ENCODE measurements around the gene ERMN.

- TF ChIP-seq, protein P1, sequence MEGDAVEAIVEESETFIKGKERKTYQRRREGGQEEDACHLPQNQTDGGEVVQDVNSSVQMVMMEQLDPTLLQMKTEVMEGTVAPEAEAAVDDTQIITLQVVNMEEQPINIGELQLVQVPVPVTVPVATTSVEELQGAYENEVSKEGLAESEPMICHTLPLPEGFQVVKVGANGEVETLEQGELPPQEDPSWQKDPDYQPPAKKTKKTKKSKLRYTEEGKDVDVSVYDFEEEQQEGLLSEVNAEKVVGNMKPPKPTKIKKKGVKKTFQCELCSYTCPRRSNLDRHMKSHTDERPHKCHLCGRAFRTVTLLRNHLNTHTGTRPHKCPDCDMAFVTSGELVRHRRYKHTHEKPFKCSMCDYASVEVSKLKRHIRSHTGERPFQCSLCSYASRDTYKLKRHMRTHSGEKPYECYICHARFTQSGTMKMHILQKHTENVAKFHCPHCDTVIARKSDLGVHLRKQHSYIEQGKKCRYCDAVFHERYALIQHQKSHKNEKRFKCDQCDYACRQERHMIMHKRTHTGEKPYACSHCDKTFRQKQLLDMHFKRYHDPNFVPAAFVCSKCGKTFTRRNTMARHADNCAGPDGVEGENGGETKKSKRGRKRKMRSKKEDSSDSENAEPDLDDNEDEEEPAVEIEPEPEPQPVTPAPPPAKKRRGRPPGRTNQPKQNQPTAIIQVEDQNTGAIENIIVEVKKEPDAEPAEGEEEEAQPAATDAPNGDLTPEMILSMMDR (IDR thresholded peaks at IDR 0.05; ENCODE audit: borderline replicate concordance, extremely low read depth, low read length, poor library complexity, severe bottlenecking), result no peak
- no peak for TF ChIP-seq EZH2 (IDR thresholded peaks at IDR 0.05; ENCODE audit: borderline replicate concordance, low read depth, low read length, severe bottlenecking)
These were observed 3.2 kb downstream of the ERMN start for GRCh38 chr2:157322432-157322831.
